Mesodermal cell (in vitro differentiated cells): ENCODE data around the gene SLC17A8.

ENCODE experiments used
- H3K27ac ChIP-seq: 2 replicates; pipeline ENCODE4 v1.7.0; 2013; ENCODE audit warnings: mild to moderate bottlenecking, low read depth, low read length, moderate library complexity; ENCODE audit not compliant: severe bottlenecking
- H3K36me3 ChIP-seq: 2 replicates; pipeline ENCODE4 v1.7.1; 2013; ENCODE audit warnings: mild to moderate bottlenecking, low read length, moderate library complexity; ENCODE audit not compliant: control insufficient read depth, insufficient read depth
- H3K4me1 ChIP-seq: one replicate; pipeline ENCODE4 v1.7.1; 2013; ENCODE audit warnings: mild to moderate bottlenecking, low read length; ENCODE audit not compliant: insufficient read depth, control insufficient read depth, poor library complexity, severe bottlenecking
- H3K4me3 ChIP-seq: 2 replicates; pipeline ENCODE4 v1.7.0; 2013; ENCODE audit warnings: low read length, control low read depth, mild to moderate bottlenecking; ENCODE audit not compliant: insufficient read depth, poor library complexity, severe bottlenecking; ENCODE audit errors: extremely low read depth
- H3K9me3 ChIP-seq: 2 replicates; pipeline ENCODE4 v1.7.1; 2013; ENCODE audit warnings: mild to moderate bottlenecking, low read length, moderate library complexity; ENCODE audit not compliant: control insufficient read depth
- WGBS, 2 experiments: methylation state at CpG; one replicate each; pipeline ENCODE4 v1.1.5; 2013; ENCODE audit warnings: missing lambda C conversion rate in 2 of 2; ENCODE audit not compliant: insufficient coverage in 2 of 2; 5-methylcytosine and 5-hydroxymethylcytosine counted together

Gene SLC17A8

DNA sequence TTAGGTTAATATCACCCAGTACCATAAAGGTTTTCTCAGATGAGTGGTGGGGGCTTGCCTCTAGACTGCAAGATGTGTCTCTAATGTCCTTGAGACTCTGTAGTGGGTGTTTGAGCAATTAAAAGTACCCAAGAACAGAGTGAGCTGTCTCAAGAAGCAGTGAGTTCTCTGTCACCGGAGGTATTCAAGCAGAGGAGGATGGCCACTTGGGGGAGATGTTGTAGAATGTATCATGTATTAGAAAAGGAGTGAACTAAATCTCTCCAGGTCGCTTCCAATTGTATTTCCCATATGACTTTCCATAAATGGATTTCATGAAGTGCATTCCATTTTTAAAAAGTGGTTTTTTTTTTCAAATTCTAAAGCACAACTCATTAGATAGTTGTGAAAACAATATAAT is 35.0 kb downstream of the SLC17A8 start:
- WGBS, 2 experiments, result 88% methylated on average over 1 of the region's 2 CpGs; no CpG with 5 or more reads in 1 of the 2 experiments
- Histone ChIP-seq H3K4me3 (no peak overlapping the region), H3K9me3 (no peaks in the 10 kb centered on the region), H3K4me1 (no peaks in the 10 kb centered on the region), H3K36me3 (no peaks in the 10 kb centered on the region), H3K27ac (no peak overlapping the region)

DNA sequence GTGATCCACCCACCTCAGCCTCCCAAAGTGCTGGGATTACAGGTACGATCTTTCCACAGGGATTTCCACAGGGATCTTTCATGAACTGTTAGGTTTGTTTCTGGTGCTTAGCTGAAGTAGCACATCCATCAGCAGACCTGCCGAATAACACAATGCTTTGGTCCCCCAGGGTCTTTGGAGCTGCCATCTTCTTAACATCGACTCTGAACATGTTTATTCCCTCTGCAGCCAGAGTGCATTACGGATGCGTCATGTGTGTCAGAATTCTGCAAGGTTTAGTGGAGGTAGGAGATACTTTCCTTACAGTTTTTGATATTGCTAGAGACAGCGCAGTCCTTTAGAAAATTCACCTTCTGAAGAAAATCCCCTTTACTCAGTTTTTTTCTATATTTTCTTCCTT is 36.3 kb downstream of the SLC17A8 start:
- WGBS, 2 experiments, result 73 to 90% methylated on average over 2 to 3 of the region's 6 CpGs
- no peak overlapping the region for H3K4me3 ChIP-seq
- H3K9me3 ChIP-seq, result no peaks in the 10 kb centered on the region
- H3K4me1 ChIP-seq, result no peaks in the 10 kb centered on the region
- H3K36me3 ChIP-seq, result no peaks in the 10 kb centered on the region
- H3K27ac ChIP-seq, result no peak overlapping the region

DNA sequence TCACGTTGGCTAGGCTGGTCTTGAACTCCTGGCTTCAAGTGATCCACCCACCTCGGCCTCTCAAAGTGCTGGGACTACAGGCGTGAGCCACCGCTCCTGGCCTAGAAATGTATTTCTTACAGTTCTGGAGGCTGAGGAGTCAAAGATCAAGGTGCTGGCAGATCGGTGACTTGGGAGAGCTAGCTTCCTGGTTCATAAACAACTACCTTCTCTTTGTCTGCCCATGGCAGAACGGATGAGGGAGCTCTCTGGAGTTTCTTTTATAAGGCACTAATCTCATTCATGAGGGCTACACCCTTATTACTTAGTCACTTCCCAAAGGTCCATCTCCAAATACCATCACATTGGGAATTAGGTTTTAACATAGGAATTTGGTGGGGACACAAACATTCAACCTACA is 38.9 kb downstream of the SLC17A8 start:
- 87 to 100% methylated on average over 2 to 4 of the region's 6 CpGs for WGBS, 2 experiments
- H3K9me3 ChIP-seq, result no peaks in the 10 kb centered on the region

GRCh38 chr12:100398307-100398706 is 41.4 kb downstream of the SLC17A8 start:
- Histone ChIP-seq H3K4me3 (no peak overlapping the region), H3K36me3 (no peaks in the 10 kb centered on the region), H3K27ac (no peak overlapping the region), H3K4me1 (no peaks in the 10 kb centered on the region), H3K9me3 (no peaks in the 10 kb centered on the region)

More for the DNA sequence above, 38.9 kb downstream of the SLC17A8 start:
- Histone ChIP-seq H3K4me3 (no peak overlapping the region), H3K4me1 (no peaks in the 10 kb centered on the region), H3K27ac (no peak overlapping the region), H3K36me3 (no peaks in the 10 kb centered on the region)

GRCh38 chr12:100399095-100399494 is 42.2 kb downstream of the SLC17A8 start:
- Histone ChIP-seq H3K4me3 (no peak overlapping the region), H3K27ac (no peak overlapping the region), H3K4me1 (no peaks in the 10 kb centered on the region), H3K36me3 (no peaks in the 10 kb centered on the region), H3K9me3 (no peaks in the 10 kb centered on the region)
- no CpG with 5 or more reads among the region's 2 CpGs for WGBS, 2 experiments

DNA sequence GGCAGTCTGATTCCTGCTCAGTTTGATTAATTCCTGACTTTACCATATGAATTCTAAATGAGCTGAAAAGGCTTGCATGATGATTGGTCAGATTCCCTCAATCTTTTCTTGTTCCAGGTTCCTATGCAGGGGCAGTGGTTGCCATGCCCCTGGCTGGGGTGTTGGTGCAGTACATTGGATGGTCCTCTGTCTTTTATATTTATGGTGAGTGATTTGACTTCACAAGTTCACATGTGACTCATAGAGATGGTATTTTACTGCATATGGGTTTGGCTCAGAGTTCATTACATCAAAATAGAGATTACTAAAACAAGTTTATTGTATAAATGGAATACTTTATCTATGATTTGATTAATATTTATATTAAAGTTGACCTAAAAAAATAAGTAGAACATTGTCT is 44.8 kb downstream of the SLC17A8 start:
- Histone ChIP-seq H3K9me3 (no peaks in the 10 kb centered on the region), H3K4me1 (no peaks in the 10 kb centered on the region), H3K36me3 (no peaks in the 10 kb centered on the region), H3K27ac (no peak overlapping the region), H3K4me3 (no peak overlapping the region)

DNA sequence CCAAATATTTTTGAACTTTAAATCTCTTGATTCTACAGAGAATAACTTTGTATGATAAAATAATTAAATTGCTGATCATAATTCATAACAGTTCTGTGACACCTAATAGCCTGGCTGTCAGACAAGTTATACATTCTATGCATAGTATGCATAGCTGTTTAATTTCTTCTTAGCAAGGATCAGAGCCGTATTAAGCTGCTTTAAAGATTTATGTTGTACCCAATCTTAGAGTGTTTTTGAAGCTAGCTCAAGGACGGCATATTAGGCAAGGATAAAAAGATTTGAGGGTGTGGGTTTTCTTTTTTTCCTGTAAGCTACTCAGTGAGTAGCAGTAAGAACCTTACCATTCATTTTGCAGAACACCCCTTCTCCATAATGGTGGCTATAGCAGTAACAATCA is 45.9 kb downstream of the SLC17A8 start:
- Histone ChIP-seq H3K27ac (no peak overlapping the region), H3K9me3 (no peaks in the 10 kb centered on the region), H3K4me1 (no peaks in the 10 kb centered on the region), H3K36me3 (no peaks in the 10 kb centered on the region), H3K4me3 (no peak overlapping the region)
- WGBS, 2 experiments, result 100% methylated on average over 1 of the region's 2 CpGs; no CpG with 5 or more reads in 1 of the 2 experiments

GRCh38 chr12:100403446-100403845 is 46.6 kb downstream of the SLC17A8 start:
- Histone ChIP-seq H3K36me3 (no peaks in the 10 kb centered on the region), H3K9me3 (no peaks in the 10 kb centered on the region), H3K27ac (no peak overlapping the region), H3K4me3 (no peak overlapping the region), H3K4me1 (no peaks in the 10 kb centered on the region)
- WGBS, 2 experiments, result 100% methylated on average over 1 of the region's 2 CpGs

DNA sequence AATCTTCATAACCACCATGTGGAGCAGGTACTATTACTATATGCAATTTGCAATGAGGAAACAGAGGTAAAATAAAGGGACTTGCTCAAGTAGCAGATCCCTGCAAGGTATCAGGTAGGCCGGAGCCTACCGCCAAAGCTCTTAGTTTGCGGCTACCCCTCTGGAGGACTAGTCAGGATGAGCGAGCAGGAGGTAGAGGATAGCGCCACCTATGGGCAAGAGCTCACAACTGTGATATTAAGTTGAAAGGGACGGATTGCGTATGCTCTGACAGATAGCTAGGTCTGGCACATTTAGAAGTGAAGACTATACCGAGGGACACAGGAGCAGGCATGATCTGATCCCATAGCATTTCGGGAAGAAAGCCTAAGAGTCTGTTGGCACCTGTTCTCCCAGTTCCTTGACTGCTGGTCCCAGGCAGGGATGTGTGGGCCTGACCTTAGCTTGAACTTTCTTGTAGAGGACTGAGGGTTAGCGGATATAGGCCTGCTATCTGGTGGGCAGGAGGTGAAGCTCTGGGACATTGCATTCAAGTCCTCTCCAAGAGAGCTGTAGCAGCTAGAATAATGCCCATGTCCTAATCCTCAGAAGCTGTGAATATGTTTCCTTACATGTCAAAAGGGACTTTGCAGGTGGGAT is 48.0 kb downstream of the SLC17A8 start:
- 26 to 30% methylated on average over 9 to 10 of the region's 10 CpGs for WGBS, 2 experiments
- no peaks in the 10 kb centered on the region for H3K4me1 ChIP-seq
- H3K9me3 ChIP-seq, result no peaks in the 10 kb centered on the region

GRCh38 chr12:100413001-100413400 is 56.1 kb downstream of the SLC17A8 start:
- Histone ChIP-seq H3K4me3 (no peak overlapping the region), H3K36me3 (no peaks in the 10 kb centered on the region), H3K27ac (no peak overlapping the region), H3K4me1 (no peaks in the 10 kb centered on the region), H3K9me3 (no peaks in the 10 kb centered on the region)
- WGBS, 2 experiments, result 76 to 84% methylated on average over 2 of the region's 6 CpGs

More for the DNA sequence above, 48.0 kb downstream of the SLC17A8 start:
- Histone ChIP-seq H3K36me3 (no peaks in the 10 kb centered on the region), H3K4me3 (no peak overlapping the region), H3K27ac (no peak overlapping the region)

- Histone ChIP-seq H3K9me3 (no peaks in the 10 kb centered on the region), H3K27ac (no peak overlapping the region), H3K36me3 (no peaks in the 10 kb centered on the region), H3K4me1 (no peaks in the 10 kb centered on the region), H3K4me3 (no peak overlapping the region)
- 55 to 67% methylated on average over 4 of the region's 4 CpGs for WGBS, 2 experiments
Measured at GRCh38 chr12:100414739-100415138, 57.9 kb downstream of the SLC17A8 start.
